H9 (cell line): ENCODE data around the gene GNPTAB. TPM values are rescaled to one million over a fixed set of nuclear protein-coding genes. Genes with fewer than 3 reads are reported as not detected.
"Not testable (repeated sequence)": the region's sequence is repeated elsewhere in the genome, so short reads cannot be mapped to it uniquely, and the experiment has no call there.

ENCODE experiments used
- DNase-seq: peaks from one replicate; pipeline ENCODE4 v3.0.0-alpha.2; 2017
- H2AFZ ChIP-seq: one replicate; pipeline ENCODE4 v1.6.1; 2013; ENCODE audit warnings: mild to moderate bottlenecking, low read length, control low read depth, moderate library complexity
- H2AK5ac ChIP-seq: 2 replicates; pipeline ENCODE4 v1.6.1; 2013; ENCODE audit warnings: low read length, control low read depth, mixed read lengths; ENCODE audit not compliant: insufficient read length
- H2BK120ac ChIP-seq: one replicate; pipeline ENCODE4 v1.6.1; 2013; ENCODE audit warnings: low read depth, mild to moderate bottlenecking, low read length, control low read depth, inconsistent platforms; ENCODE audit not compliant: poor library complexity, severe bottlenecking
- H2BK12ac ChIP-seq: 2 replicates; pipeline ENCODE4 v1.6.1; 2013; ENCODE audit warnings: low read length, control low read depth, mixed read lengths, low read depth; ENCODE audit not compliant: insufficient read length
- H2BK15ac ChIP-seq: 2 replicates; pipeline ENCODE4 v1.6.1; 2013; ENCODE audit warnings: low read depth, low read length, control low read depth
- H2BK20ac ChIP-seq: one replicate; pipeline ENCODE4 v1.6.1; 2013; ENCODE audit warnings: low read depth, mild to moderate bottlenecking, low read length, control low read depth, inconsistent platforms; ENCODE audit not compliant: poor library complexity, severe bottlenecking
- H2BK5ac ChIP-seq: 2 replicates; pipeline ENCODE4 v1.6.1; 2013; ENCODE audit warnings: low read length, control low read depth, mixed read lengths; ENCODE audit not compliant: insufficient read length
- H3K14ac ChIP-seq: 2 replicates; pipeline ENCODE4 v1.6.1; 2013; ENCODE audit warnings: low read length, control low read depth; ENCODE audit not compliant: insufficient read depth
- H3K18ac ChIP-seq: 2 replicates; pipeline ENCODE4 v1.6.1; 2013; ENCODE audit warnings: low read depth, mild to moderate bottlenecking, mixed read lengths, low read length, control low read depth; ENCODE audit not compliant: insufficient read length
- H3K23ac ChIP-seq: 2 replicates; pipeline ENCODE4 v1.6.1; 2013; ENCODE audit warnings: low read length, control low read depth, mixed read lengths, low read depth; ENCODE audit not compliant: insufficient read length
- H3K23me2 ChIP-seq: 2 replicates; pipeline ENCODE4 v1.6.1; 2013; ENCODE audit warnings: low read depth, mild to moderate bottlenecking, mixed read lengths, low read length, control low read depth; ENCODE audit not compliant: insufficient read length, poor library complexity, severe bottlenecking
- H3K27ac ChIP-seq: 2 replicates; pipeline ENCODE4 v1.5.1; 2013; ENCODE audit warnings: low read length, control low read depth, mixed read lengths, low read depth; ENCODE audit not compliant: insufficient read length
- H3K27me3 ChIP-seq: 2 replicates; pipeline ENCODE4 v1.6.1; 2013; ENCODE audit warnings: low read length, control low read depth, inconsistent platforms; ENCODE audit not compliant: insufficient read depth
- H3K4ac ChIP-seq: 2 replicates; pipeline ENCODE4 v1.6.1; 2013; ENCODE audit warnings: low read depth, mild to moderate bottlenecking, control low read depth, inconsistent platforms, low read length, moderate library complexity
- H3K4me1 ChIP-seq: 2 replicates; pipeline ENCODE4 v1.6.1; 2013; ENCODE audit warnings: low read length, control low read depth, inconsistent platforms; ENCODE audit not compliant: insufficient read depth
- H3K4me2 ChIP-seq: 2 replicates; pipeline ENCODE4 v1.6.1; 2013; ENCODE audit warnings: low read length, control low read depth, mixed read lengths; ENCODE audit not compliant: insufficient read length, insufficient read depth
- H3K56ac ChIP-seq: 2 replicates; pipeline ENCODE4 v1.6.1; 2013; ENCODE audit warnings: low read depth, mild to moderate bottlenecking, mixed read lengths, low read length, control low read depth; ENCODE audit not compliant: insufficient read length
- H3K79me1 ChIP-seq: 2 replicates; pipeline ENCODE4 v1.6.1; 2013; ENCODE audit warnings: low read depth, mild to moderate bottlenecking, moderate library complexity, low read length, control low read depth, inconsistent platforms; ENCODE audit not compliant: insufficient read depth, poor library complexity, severe bottlenecking
- H3K79me2 ChIP-seq: 2 replicates; pipeline ENCODE4 v1.6.1; 2013; ENCODE audit warnings: low read length, control low read depth, inconsistent platforms; ENCODE audit not compliant: insufficient read depth
- H3K9ac ChIP-seq: 2 replicates; pipeline ENCODE4 v1.6.1; 2013; ENCODE audit warnings: low read length, control low read depth, mixed read lengths; ENCODE audit not compliant: insufficient read length; ENCODE audit errors: extremely low read depth
- H3K9me3 ChIP-seq: one replicate; pipeline ENCODE4 v1.6.1; 2013; ENCODE audit warnings: low read depth, low read length, inconsistent platforms; ENCODE audit not compliant: control insufficient read depth
- H3T11ph ChIP-seq: one replicate; pipeline ENCODE4 v1.6.1; 2013; ENCODE audit warnings: mild to moderate bottlenecking, low read length, control low read depth, inconsistent platforms
- H4K20me1 ChIP-seq: one replicate; pipeline ENCODE4 v1.6.1; 2013; ENCODE audit not compliant: control insufficient read depth, insufficient read length, insufficient read depth
- H4K5ac ChIP-seq: 2 replicates; pipeline ENCODE4 v1.6.1; 2013; ENCODE audit warnings: low read depth, mild to moderate bottlenecking, mixed read lengths, low read length, control low read depth; ENCODE audit not compliant: insufficient read length
- H4K8ac ChIP-seq: replicated peaks from 2 replicates; pipeline ENCODE4 v1.6.1; 2013; ENCODE audit warnings: low read length, control low read depth, mixed read lengths, low read depth; ENCODE audit not compliant: insufficient read length
- H4K91ac ChIP-seq: 2 replicates; pipeline ENCODE4 v1.6.1; 2013; ENCODE audit warnings: low read depth, mild to moderate bottlenecking, moderate library complexity, mixed read lengths, low read length, control low read depth; ENCODE audit not compliant: insufficient read length
- H3K27ac Mint-ChIP-seq, 3 experiments: 2 replicates in 2 of 3; 3 replicates in 1 of 3; pipeline ENCODE4 v1.8.0; 2020 to 2021; ENCODE audit warnings: mixed read lengths in 3 of 3, mild to moderate bottlenecking in 1 of 3, moderate library complexity in 1 of 3
- H3K27me3 Mint-ChIP-seq: 2 replicates; pipeline ENCODE4 v1.8.0; 2021; ENCODE audit warnings: low read depth, mild to moderate bottlenecking, moderate library complexity, mixed read lengths
- H3K36me3 Mint-ChIP-seq, 3 experiments: 2 replicates in 2 of 3; 3 replicates in 1 of 3; pipeline ENCODE4 v1.8.0; 2020 to 2021; ENCODE audit warnings: low read depth in 3 of 3, mixed read lengths in 3 of 3; ENCODE audit not compliant: insufficient read depth in 1 of 3
- H3K4me1 Mint-ChIP-seq, 2 experiments: 2 replicates each; pipeline ENCODE4 v1.8.0; 2020; ENCODE audit warnings: mixed read lengths in 2 of 2
- H3K4me3 Mint-ChIP-seq, 2 experiments: 2 replicates in 1 of 2; 3 replicates in 1 of 2; pipeline ENCODE4 v1.8.0; 2020 to 2021; ENCODE audit warnings: mild to moderate bottlenecking in 2 of 2, mixed read lengths in 2 of 2, moderate library complexity in 1 of 2
- H3K9me3 Mint-ChIP-seq, 2 experiments: 2 replicates in 1 of 2; 3 replicates in 1 of 2; pipeline ENCODE4 v1.8.0; 2020; ENCODE audit warnings: mild to moderate bottlenecking in 2 of 2, mixed read lengths in 2 of 2, moderate library complexity in 1 of 2
- CTCF ChIP-seq: fragments of 200-600 bp; sonication (generic); conservative IDR thresholded peaks from 3 replicates; pipeline ENCODE4 v1.8.0; 2021; ENCODE audit warnings: antibody characterized with exemption, mild to moderate bottlenecking
- WGBS: extraction: QIAGEN DNeasy Blood & Tissue Kit; methylation state at CpG from one replicate; pipeline ENCODE4 v1.1.7; 2013; ENCODE audit warnings: missing lambda C conversion rate, low lambda C conversion rate, mixed read lengths; ENCODE audit not compliant: insufficient read length; ENCODE audit errors: extremely low coverage; 5-methylcytosine and 5-hydroxymethylcytosine counted together
- total RNA-seq: library from RNA; stranded (reverse); gene quantifications from 2 replicates; pipeline ENCODE4 v1.2.1, GENCODE V29; 2021

The GNPTAB gene
- total RNA-seq, 1 experiment from 2014 or later = 44.3 TPM

- Histone ChIP-seq H3K27me3 (no peaks in the 10 kb centered on the region), H2AFZ (no peak overlapping the region), H3K79me2 (peaks cover 4% of the 10 kb centered on the region; the same call in 1 of the 2 replicates), H3K27ac (no peak overlapping the region), H3K18ac (no peak overlapping the region), H3K23me2 (no peaks in the 10 kb centered on the region), H3K9ac (no peak overlapping the region), H3K56ac (no peak overlapping the region), H2BK120ac (no peak overlapping the region), H3K4me1 (peaks cover 8% of the 10 kb centered on the region; the same call in 1 of the 2 replicates), H4K5ac (no peak overlapping the region), H4K8ac (no peak overlapping the region), H2AK5ac (no peak overlapping the region), H2BK15ac (no peak overlapping the region), H3K23ac (no peak overlapping the region), H3K79me1 (no peaks in the 10 kb centered on the region), H3K14ac (no peak overlapping the region), H2BK5ac (no peak overlapping the region), H4K91ac (no peak overlapping the region), H2BK12ac (no peak overlapping the region), H3K4me2 (no peak overlapping the region), H3K4ac (no peak overlapping the region), H3T11ph (no peak overlapping the region), H2BK20ac (no peak overlapping the region), H4K20me1 (no peaks in the 10 kb centered on the region), H3K9me3 (no peaks in the 10 kb centered on the region)
- no peaks in the 10 kb centered on the region for H3K27me3 Mint-ChIP-seq
- H3K27ac Mint-ChIP-seq = no peak overlapping the region
- no CpG with 5 or more reads among the region's 2 CpGs for WGBS
- peaks cover 3 to 22% of the 10 kb centered on the region in 2 experiments; a peak in 4 of 5 replicates for H3K9me3 Mint-ChIP-seq
- peaks cover 38 to 50% of the 10 kb centered on the region in 2 experiments for H3K4me1 Mint-ChIP-seq
- H3K36me3 Mint-ChIP-seq = peaks cover 7 to 33% (median 26%) of the 10 kb centered on the region in 3 experiments
- no peak for DNase-seq
- TF ChIP-seq CTCF = no peak
- no peak overlapping the region for H3K4me3 Mint-ChIP-seq
Observed at GRCh38 chr12:101819467-101819866, 11.3 kb downstream of the GNPTAB start.

GRCh38 chr12:101818689-101819088 lies 12.1 kb downstream of the GNPTAB start:
- not testable (repeated sequence) for H3K56ac ChIP-seq, H3K23ac ChIP-seq, H3K27me3 Mint-ChIP-seq, H4K20me1 ChIP-seq, H3K27me3 ChIP-seq, H3K4me1 ChIP-seq, DNase-seq, H2AFZ ChIP-seq, H3K4me2 ChIP-seq, H3K4ac ChIP-seq, H2BK20ac ChIP-seq, H2BK12ac ChIP-seq, H2BK120ac ChIP-seq, H3K9ac ChIP-seq, H4K8ac ChIP-seq, H4K91ac ChIP-seq, H3K27ac Mint-ChIP-seq, H3K79me2 ChIP-seq, H3K79me1 ChIP-seq, H4K5ac ChIP-seq, H3K23me2 ChIP-seq, H2AK5ac ChIP-seq, H3K14ac ChIP-seq, H3K27ac ChIP-seq, H2BK15ac ChIP-seq, H3K4me3 Mint-ChIP-seq, H3T11ph ChIP-seq, H3K9me3 ChIP-seq, H2BK5ac ChIP-seq, H3K18ac ChIP-seq
- Mint-ChIP-seq H3K4me1 (peaks cover 33 to 43% of the 10 kb centered on the region in 2 experiments), H3K36me3 (peaks cover 7 to 33% (median 26%) of the 10 kb centered on the region in 3 experiments), H3K9me3 (peaks cover 3 to 22% of the 10 kb centered on the region in 2 experiments; a peak in 4 of 5 replicates)
- WGBS = no CpG with 5 or more reads among the region's 4 CpGs
